Measurements from ENCODE around the gene FGF18.
A peak's percentile ranks its signal among the peaks of the same experiment; 100 is the strongest.
"Not testable (repeated sequence)": the region's sequence is repeated elsewhere in the genome, so short reads cannot be mapped to it uniquely, and the experiment has no call there.

DNA sequence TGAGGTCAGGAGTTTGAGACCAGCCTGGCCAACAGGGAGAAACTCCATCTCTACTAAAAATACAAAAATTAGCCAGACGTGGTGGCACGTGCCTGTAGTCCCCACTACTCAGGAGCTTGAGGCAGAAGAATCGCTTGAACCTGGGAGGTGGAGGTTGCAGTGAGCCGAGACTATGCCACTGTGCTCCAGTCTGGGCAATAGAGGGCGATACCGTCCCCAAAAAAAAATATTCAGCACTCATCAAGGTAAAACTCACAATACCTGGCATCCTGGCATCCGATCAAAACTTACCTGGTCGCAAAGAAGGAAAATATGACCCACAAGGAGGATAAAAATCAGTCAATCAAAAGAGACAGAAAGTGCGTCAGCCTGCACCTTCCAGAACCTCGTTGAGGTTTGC, 48.6 kb upstream of the FGF18 start:
- TF ChIP-seq, protein P1, sequence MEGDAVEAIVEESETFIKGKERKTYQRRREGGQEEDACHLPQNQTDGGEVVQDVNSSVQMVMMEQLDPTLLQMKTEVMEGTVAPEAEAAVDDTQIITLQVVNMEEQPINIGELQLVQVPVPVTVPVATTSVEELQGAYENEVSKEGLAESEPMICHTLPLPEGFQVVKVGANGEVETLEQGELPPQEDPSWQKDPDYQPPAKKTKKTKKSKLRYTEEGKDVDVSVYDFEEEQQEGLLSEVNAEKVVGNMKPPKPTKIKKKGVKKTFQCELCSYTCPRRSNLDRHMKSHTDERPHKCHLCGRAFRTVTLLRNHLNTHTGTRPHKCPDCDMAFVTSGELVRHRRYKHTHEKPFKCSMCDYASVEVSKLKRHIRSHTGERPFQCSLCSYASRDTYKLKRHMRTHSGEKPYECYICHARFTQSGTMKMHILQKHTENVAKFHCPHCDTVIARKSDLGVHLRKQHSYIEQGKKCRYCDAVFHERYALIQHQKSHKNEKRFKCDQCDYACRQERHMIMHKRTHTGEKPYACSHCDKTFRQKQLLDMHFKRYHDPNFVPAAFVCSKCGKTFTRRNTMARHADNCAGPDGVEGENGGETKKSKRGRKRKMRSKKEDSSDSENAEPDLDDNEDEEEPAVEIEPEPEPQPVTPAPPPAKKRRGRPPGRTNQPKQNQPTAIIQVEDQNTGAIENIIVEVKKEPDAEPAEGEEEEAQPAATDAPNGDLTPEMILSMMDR (IDR thresholded peaks at IDR 0.05; ENCODE audit: low read depth, low read length), result peak; percentile 35
- not testable (repeated sequence) for TF ChIP-seq EZH2phosphoT487 (IDR thresholded peaks at IDR 0.05; ENCODE audit: low read depth)
